Activated CD4-positive, CD25-positive, alpha-beta regulatory T cell treated with anti-CD3 and anti-CD28 coated beads, Interleukin-2, amount 50 U/mL, for 72 hours (primary cell): Measurements from ENCODE around the gene PLEKHM2.

Experiments
- DNase-seq: peaks from one replicate; pipeline ENCODE4 v3.0.0; 2021

Gene PLEKHM2

DNA sequence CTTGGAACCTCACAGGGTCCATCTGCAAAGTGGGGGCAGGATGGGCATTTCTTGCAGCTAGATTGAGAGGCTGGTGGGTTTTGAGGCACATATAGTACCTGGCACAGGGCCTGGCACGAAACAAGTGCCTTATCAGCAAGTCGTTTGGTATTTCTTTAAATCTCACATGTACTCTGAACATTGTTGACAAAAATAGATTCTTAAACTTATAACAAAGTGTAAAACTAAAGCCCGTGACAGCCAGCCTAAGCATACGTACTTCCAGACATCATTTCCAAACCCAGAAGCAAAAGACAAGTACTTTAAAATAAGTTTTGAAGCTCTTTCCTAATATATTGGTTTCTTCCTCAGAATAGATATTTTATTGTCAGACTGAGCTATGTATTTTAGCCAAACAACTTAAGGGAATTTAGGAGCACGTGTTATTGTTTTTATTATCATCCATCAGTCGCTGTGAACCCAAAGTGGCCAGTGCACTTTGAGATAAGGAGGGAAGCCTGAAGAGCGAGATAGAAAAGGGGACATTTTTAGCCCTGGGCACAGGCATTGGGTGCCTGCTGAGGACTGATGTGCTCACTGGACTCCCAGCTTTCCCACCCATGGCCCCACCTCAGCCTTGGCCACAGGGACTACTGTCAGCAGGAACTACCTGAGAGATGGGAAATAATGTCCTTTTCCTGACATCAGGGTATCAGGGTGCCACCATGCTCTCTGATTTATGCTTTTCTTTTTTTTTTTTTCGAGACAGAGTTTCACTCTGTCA lies 77.4 kb downstream of the PLEKHM2 start:
- no peak for DNase-seq

DNA sequence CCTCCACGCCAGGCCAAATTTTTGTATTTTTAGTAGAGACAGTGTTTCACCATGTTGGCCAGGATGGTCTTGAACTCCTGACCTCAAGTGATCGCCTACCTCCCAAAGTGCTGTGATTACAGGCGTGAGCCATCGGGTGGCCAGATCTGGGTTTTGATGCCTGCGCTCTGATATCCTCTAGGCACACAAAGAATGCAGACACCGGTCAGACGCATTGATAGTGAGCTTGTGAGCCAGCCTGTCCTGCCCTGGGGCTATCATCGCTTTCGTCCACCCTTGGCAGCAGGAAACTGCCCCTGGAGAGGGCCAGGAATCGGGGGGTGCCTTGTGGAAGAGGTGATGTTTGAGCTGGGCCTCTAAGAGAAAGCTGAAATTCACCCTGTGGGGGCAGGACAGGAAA lies 78.4 kb downstream of the PLEKHM2 start:
- no peak for DNase-seq

DNA sequence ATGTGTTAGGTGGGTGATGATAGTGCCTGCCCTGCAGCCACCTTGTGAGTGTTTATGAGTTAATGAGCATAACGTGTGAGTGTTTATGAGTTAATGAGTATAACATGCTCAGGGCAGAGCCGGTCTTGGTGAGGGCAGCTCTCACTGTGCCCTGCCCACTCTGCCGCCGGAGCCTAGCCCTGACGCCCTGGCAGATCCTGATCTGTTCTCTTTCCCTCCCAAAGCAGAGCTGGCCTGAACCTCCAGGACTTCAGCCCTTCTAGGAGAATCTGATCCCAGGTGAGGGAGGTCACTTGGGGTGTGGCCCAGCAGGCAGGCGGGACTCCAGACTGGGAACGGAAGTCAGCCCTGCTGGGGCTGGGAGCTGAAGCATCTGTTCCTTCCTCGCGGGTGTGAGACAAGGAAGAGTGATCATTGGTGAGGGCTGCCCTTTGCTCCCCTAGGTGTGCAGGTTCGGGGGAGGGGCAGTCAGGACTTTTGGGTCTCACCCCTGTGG lies 80.2 kb downstream of the PLEKHM2 start:
- DNase-seq: no peak

DNA sequence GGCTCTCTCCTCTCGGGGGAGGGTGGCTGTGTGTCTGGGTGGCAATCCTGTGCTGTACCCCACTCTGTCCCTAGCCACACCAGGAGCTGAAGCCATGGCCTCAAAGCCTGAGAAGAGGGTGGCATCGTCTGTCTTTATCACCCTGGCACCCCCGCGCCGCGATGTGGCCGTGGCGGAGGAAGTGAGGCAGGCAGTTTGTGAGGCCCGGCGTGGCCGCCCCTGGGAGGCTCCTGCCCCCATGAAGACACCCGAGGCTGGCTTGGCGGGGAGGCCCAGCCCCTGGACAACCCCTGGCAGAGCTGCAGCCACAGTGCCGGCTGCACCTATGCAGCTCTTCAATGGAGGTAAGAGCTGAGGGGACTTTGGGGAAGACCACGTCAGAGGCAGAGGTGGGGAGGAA lies 80.8 kb downstream of the PLEKHM2 start:
- no peak for DNase-seq

DNA sequence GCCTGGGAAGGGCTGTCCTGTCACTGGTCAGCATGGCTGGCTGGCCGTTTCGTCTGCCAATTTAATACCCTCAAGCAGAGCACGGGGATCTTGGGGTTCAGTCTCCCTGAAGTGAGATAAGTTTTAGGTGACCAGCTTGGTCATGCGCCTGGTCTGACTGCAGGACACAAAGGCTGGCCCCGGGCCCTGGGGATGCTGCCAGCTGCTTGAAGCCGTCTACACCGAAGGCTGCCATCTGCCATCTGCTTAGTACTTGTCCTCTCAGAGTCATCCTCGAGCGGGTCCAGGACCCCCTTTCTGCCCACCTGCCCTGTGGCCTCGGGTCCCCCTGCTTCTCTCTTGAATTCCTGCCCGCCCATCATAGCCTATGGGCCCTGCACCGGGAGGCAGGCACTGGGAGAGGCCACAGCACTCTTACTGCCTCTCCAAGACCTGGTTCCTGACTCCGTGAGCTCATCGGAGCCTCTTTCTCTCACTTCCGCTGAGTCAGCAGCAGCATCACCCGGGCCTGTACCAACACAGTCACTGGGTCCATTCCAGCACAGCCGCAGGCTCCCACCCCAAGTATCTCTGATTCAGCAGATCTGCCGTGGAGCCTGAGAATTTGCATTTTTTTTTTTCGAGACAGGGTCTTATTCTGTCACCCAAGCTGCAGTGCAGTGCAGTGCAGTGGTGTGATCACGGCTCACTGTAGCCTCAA lies 81.5 kb downstream of the PLEKHM2 start:
- DNase-seq: no peak

DNA sequence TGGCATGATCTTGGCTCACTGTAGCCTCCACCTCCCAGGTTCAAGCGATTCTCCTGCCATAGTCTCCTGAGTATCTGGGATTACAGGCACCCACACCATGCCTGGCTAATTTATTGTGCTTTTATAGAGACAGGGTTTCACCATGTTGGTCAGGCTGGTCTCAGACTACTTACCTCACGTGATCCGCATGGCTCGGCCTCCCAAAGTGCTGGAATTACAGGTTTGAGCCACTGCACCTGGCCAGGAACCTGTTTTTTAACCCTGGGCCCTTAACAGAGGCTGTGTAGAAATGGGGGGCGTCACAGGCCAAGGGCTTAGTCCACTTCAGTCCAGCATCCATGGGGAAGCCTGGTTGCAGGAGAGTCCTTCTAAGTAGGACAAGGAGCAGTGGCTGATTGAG lies 83.8 kb downstream of the PLEKHM2 start:
- no peak for DNase-seq

DNA sequence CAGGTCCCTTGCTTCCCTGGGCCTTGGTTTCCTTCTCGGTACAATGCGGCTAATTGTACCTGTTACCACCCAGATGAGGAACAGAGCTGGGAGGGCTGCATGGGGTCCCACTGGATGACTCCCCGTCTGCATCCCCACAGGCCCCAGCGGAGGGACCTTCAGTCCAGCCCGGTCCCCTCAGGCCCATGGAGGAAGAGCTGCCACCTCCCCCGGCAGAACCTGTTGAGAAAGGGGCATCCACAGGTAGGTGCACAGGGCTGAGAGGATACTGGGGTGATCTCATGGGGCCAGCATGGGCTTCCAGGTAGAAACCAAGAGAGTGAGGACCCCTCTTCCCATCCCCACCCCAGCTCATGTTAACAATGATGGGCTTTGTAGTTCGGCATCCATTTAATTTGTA lies 84.3 kb downstream of the PLEKHM2 start:
- no peak for DNase-seq

DNA sequence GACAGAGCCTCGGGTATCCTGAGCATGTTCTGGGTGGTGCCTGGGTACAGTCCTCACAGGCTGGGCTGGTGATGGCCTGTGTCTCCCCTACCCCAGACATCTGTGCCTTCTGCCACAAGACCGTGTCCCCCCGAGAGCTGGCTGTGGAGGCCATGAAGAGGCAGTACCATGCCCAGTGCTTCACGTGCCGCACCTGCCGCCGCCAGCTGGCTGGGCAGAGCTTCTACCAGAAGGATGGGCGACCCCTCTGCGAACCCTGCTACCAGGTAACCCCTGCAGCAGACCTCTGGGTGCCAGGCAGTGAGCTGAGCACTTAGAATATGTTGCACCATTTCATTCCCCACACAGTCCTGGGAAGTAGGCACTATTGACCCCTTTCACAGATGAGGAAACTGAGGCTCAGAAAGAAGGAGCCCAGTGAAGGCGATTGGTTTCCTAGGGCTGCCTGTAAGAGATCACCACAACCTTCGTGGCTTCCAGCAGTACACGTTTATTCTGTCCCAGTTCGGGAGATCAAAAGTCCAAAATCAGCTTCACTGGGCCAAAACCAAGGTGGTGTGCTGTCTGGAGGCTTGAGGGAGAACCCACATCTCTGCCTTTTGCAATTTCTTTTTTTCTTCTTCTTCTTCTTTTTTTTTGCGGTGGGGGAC lies 86.3 kb downstream of the PLEKHM2 start:
- DNase-seq: no peak

DNA sequence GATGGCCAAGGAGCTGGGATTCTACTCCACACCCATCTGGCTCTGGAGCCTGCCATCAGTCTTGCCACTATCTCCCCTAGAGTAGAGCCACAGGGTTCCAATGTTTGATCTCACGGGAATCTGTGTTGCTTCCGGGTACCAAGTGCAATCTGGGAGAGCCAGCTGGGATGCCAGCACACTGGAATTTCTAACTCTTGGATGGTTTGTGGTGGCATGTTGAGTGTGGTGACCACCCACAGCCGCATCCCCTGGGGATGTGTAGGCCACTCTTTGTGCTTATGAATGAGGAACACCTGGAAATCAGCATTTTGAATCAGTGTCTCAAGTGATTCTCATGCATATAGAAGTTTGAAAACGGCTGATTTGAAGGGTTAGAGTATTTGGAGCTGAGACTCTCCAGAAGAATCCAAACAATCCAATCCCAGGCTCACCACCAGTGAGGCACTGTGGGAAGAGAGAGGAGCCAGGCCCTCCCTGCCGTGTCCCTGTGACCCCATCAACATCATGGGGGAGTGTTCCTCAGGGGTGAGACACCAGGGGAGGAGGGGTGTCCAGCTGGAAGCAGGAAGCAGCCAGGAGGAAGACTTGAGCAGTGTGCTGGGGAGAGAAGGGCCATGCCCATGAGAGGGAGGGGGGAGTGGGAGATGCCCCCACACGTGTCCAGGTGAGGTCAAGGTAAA lies 87.9 kb downstream of the PLEKHM2 start:
- no peak for DNase-seq

DNA sequence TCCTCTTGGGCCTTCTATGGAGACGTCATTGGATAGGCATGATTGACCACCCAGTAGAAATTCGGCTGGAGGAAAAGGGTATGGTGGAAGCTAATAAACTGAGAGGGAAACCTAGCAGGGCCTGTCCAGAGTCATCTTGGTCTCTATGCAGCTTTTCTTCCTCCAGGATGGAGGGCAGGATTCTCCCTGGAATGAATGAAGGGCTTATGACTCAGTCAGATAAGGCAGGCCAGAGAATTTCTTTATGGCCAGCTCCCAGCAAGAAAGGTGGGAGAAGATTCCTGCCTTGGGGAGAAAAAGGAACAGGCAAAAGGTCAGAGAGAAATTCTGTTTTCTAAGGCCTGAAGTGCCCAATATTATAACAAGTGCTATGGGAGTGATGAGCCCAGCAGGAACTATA lies 91.6 kb downstream of the PLEKHM2 start:
- no peak for DNase-seq

DNA sequence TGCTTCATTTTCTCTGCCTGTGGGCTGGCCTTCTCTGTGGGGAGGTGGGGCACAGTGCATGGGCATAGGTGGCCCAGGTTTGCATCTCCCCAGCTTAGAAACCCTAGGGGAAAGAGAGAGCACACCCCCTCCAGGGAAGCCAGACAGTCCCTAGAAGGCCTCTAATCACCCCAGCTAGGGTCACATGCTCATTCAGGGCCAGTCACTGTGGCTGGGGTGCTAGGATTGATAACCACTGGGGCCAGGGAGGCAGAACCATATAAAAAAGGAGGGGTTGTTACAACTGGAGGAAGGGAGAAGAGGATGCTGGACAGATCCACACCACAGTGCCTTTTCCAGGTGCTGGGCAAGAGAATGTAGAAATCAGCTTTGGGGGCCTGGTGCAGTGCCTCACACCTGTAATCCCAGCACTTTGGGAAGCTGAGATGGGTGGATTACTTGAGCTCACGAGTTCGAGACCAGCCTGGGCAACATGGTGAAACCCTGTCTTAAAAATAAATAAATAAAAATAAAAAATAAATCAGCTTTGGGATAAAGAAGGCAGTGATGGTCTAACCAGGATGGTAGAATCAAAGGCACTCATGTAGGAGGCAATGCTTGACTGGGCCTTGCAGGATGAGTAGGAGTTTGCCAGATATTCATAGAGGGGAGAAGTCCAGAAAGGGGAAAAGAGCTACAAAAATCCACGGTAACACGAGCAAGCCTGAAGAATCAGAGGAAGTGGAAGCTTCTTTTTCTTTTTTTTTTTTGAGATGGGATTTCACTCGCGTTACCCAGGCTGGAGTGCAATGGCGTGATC lies 94.0 kb downstream of the PLEKHM2 start:
- DNase-seq: no peak
